NOMO-1 treated with dmso at 0.1 percent for 144 hours (cell line): ENCODE data around the gene PRR3.

ENCODE experiments used
- DNase-seq: peaks from one replicate; lab custom pipeline; 2025; ENCODE audit not compliant: unreplicated experiment; lab: John Stamatoyannopoulos, UW

Gene PRR3

DNA sequence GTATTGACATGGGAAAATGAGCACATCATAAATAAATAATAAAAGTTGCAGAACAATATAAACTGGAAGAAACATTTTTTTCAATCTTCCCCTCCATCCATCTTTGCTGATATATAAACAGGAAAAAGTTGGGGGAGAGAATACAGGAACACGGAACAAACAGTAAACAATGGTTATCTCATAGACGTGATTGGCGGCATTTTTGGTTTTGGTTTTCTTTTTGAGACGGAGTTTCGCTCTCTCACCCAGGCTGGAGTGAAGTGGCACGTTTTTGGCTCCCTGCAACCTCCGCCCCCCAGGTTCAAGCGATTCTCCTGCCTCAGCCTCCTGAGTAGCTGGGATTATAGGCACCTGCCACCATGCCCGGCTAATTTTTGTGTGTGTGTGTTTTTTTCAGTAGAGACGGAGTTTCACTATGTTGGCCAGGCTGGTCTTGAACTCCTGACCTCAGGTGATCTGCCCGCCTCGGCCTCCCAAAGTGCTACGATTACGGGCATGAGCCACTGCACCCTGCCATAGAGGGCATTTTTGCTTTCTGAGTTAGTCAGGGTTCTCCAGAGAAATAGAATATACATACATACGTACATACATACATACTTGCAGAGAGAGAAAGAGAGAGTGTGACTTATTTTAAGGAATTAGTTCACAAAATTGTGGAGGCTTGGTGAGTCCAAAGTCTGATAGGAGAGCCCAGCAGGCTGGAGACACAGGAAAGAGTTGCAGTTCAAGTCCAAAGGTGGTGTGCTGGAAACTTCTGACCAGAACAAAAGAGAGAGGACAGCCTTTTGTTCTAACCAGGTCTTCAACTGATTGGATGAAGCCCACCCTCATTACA is 23.4 kb upstream of the PRR3 start:
- no peak for DNase-seq

DNA sequence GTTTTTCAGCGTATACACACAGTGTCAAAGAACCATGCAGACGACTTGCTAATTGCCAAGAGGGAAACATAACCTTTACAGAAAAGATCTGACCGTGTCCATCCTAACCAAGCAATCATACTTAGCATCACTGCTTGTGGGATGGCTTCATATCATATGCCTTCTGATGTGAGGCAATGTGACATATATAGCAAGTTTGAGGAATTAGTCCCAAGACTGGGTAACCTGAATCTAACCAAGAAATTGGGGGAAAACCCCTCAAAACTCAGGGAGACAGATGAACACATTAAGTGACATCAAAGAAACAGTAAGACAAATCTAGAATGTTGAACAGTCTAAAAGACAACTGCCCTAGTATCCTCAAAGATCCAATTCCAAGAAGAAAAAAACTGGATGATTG is 19.2 kb upstream of the PRR3 start:
- no peak for DNase-seq

DNA sequence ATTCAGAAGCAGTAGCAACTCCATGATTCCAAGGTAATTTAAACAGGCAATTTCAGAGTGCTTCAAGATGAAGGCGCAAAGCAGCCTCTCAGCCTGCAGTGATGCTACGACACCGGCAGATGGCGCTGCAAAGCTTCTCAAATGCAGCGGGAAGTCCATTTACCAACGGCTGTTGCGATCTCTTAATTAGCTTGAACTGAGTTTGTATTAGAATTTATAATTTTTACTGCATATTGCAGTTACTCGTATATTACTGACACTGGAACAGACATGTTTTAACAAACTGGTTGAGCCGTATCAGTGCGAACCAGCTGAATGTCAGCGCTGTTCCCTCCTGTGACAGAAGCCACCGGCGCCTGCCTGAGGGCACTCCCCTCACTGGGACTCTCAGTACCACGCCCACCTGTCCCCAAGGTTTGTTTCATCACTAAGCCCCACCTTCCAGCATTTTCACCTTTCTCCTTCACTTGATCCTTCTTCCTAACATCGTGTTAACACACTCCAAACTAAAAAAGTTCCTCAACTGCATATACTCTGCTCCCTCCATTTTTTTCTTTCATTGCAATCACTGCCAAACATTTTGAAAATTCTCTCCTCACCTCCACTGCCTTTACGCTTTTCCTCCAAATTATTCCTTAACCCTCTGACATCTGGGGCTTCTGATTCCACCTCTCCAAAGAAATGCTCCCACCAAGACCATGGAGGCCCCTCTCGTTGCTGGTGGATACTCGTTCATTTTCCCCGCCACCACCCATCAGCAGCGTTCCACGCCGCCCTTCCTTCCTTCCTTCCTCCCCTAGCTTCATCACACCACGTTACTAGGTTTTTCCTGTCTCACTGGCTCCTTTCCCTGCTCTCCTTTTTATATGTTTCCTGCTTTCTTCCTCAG is 15.3 kb upstream of the PRR3 start:
- peak; percentile 49 for DNase-seq

DNA sequence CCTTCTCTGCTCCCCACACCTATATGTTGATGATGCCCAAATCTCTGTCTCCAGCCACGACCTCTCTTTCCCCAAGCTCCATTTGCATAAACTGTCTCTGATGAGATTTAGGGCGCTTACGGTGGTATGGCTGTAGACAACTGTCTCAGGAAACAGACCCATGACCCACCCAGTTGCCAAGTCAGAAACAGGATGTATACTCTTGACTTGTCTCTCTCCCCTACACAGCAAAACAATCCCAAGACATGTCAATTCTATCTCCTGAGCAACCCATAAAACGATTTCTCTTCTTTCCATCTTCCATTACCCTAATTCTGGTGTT is 14.7 kb upstream of the PRR3 start:
- DNase-seq: no peak

DNA sequence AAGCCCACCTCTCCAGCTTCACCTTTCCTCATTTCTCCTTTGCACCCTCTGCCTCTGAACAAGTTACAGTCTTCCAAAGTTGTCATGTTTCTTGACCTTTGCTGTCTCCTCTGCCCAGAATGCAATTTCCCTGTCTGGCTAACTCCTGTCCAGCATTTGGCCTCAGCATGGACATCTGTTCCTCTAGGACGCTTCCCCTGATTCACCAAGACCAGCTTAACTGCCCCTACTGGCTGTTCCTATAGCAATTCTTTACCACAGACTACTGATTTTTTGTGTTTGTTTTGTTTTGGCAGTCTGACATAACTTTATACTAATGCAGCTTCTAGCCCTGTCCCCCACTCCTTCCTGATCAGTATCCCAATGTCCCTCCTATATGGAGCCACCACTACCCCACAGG is 14.2 kb upstream of the PRR3 start:
- no peak for DNase-seq

DNA sequence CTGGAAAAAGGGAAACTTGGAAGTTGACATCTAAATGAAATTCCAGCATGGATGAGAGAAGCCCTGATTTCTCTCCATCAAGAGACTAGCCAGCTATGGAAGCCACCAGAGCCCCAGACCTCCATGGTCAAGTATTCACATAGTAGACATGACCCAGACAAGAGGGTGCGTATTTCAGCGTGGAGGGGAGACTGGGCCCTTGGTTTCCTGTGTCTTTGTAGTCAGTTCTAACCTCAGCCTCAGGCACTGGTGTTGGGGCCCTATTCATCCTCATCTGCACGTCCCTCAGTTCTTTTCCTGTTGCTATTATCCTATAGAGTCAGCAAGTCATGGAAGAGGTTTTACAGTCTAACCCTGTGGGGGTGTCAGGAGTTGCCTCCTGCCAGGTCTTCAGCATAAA is 13.3 kb upstream of the PRR3 start:
- DNase-seq: no peak

DNA sequence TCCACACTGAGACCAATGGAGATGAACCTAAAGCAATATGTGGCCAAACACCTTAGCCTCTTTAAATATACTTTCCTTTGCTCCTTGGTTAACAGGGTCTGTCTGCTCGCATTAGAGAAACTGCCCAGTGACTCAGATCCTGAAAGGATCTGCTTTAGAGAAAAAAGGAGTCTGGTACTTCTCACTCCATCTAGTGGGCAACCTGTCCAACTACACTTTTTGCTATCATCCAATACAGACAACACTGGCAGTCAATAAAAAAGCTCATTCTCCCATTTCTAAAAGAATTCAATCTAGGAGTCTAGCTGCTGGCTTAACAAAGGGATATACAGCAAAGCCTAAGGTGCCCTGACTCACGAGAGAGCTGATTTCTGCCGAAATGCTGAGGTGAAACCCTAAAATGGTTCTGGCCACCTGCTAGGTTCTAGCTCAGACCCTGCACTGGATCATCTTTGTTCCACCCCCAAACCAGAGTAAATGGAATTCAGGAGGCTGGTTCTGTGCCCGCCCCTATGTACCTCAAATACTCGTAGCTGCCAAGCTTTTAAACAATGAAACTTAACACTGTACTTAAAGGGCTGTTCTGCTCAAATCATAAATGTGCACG is 12.3 kb upstream of the PRR3 start:
- no peak for DNase-seq

DNA sequence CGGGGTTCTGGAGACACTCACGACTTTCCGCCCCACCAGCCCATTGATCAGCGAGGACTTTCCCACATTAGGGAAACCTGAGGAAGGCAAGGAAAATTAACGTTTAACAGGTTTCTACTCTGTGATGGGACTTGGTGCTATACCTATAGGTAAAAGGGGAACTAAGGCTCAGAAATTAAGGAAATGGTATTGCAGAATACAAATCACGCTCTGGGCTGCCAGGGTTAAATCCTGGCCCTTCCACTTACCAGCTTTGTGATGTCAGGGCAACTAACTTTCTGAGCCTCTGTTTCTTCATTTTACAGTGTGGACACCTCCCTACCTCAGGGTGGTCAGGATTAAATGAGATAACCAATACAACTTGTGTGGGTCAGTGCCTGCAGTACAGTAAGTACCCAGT is 9.6 kb upstream of the PRR3 start:
- peak; percentile 2 for DNase-seq

DNA sequence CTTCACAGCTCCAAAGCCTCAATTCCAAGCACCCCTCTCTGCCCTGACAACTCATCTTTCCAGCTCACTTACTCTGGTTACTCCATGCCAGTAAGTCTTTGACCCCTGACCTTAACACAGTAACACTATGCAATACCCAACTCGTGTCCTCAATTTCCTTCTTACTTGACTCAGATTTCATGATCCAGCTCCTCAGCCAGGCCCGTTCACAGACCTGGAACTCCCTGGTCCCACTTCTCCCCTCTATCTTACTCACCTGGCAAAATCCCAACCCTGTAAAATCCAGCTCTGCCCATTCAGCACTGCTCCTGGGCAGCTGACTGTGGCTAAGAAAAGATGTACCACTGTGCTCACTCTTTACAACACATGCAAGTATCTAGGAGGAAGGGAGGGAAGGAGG is 8.7 kb upstream of the PRR3 start:
- no peak for DNase-seq

DNA sequence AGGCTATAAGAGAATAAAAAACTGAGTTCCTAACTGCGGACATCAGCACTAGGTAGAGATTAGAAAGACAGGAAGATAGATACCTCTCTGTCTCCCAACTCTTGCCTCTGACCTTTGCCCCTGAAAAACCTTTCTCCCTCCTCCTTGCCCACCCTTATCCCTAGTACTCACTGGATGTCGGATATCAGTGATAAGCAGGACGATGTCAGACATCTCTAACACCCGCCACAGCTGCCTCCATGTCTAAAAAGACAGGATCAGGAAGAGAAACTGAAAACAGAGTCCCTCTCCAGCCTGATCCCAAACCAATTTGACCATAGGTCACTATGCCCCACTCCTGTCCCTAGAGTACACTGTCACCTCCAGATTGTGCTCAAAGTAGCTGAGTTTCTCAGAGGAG is 2.7 kb upstream of the PRR3 start:
- no peak for DNase-seq

DNA sequence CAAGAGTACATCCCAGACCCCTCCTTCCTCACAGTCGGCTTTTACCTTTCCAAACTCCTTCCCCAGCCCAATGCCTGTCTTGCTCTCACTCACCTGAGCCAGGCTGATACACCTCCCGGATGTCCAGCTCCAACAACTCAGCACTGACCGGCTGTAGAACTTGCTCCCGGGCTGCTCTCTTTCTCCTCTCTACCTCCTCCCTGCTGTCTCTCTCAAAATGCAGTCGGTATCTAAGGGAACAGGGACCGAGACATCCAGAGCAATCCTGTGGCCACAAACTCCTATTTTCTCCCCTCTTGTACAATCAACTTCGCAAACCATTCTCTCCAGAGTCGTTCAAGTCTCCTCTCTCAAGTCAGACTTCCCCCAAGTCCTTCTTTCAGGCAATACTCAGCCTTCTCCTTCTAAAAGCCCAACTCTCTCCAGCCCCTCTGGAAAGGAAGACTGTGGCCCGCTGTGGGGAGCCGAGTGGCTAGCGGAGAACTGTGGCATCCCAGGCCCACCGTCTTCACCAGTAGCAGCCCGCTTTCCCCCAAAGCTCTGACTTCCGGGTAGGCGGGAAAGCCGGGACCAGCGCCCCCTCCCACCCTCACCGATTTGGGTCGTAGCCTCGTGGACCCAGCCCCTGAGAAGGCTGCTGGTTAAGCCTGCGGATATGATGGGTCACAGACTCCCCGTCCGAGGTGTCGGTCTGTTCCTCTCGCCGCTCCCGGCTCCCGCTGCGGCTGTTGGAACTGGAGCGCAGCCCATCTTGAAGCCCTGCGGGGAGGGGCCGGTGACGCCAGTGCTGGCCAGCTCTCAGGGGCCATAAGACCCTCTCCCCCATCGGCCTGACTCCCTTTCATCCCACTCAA is 1.9 kb upstream of the PRR3 start:
- no peak for DNase-seq

DNA sequence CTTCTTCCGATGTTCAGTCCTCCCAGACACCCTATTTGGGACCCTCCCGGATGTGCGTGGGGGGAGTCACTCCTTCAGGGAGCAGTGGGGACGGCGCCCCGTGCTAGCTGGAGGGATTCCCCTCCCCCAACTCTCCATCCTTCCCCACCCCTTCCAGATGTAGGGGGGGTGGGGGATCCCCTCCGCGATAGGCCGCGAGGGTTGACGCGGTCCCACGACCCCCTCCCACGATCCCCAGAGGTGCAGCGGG is 1.4 kb upstream of the PRR3 start:
- DNase-seq: no peak

DNA sequence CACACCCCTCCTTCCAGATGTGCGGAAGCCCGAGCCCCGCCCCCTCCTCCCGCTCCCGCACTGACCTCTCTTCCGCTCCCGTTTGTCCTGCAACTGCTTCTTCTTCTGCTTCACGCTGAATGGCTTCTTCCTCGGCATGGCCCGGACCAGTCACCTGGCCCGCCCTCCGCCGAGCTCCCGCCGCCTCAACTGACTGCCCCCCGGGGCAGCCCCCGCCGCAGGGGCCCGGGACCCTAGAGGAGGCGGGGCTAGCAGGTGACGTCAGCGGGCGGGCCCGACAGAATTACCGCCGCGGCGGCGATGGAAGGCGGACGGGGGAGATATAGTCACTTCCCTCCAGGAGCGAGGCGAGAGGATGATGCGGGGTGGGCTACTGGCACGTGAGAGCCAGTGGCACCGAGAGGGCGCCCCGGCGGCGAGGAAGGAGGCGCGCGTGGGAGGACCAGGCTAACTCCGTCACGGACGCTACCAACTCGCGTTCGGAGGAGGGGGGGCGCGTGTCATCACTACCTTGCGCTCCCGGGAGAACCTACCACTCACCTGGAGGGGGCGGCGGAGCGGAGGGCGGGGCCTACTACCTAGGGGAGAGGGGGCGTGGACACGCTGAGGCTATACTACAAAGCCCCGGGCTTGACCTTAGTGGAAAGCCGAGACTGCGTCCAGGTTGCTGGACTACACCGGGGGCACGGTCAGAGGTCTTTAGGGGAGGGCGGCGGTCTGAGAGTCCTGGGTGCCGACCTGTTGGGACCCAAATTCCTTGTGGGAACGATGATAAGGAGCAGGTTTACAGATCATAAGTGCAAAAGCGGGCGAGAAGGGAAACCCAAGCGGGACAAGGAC is 809 bp upstream of the PRR3 start, which contains the start of gene GNL1:
TSS of gene GNL1 (minus strand) at position 424 of the 840 bp plus-strand sequence. CDS start at position 138, 286 bp downstream.
- DNase-seq: peak; percentile 80

DNA sequence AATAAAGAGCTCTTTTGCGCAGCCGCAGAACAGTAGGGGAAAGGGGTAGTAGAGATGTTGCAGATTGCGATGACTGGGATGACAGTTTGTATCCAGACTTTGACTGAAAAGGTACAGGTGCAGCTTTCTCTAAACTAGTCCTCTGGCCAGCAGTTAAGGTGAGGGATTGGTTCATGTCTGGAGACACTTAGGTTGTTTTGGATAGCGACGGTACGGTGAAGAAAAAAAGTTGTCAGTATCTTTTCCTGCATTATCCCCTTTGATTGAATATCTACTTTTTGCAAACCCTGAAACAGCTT is 537 bp downstream of the PRR3 start:
- DNase-seq: peak; percentile 47

DNA sequence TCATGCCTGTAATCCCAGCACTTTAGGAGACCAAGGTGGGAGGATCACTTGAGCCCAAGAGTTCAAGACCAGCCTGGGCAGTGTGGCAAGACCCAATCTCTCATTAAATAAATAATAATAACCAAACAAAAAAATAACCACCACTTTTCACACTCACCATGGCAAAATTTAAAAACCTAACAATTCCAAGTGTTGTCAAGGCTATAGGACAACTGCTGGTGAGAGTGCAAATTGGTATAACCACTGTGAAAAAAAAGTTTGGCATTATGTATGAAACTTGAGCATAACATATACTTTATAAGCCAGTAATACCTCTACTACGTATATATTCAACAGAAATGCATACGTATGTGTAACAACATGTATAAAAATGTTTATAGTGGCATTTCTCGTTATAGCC is 3.8 kb downstream of the PRR3 start:
- no peak for DNase-seq

DNA sequence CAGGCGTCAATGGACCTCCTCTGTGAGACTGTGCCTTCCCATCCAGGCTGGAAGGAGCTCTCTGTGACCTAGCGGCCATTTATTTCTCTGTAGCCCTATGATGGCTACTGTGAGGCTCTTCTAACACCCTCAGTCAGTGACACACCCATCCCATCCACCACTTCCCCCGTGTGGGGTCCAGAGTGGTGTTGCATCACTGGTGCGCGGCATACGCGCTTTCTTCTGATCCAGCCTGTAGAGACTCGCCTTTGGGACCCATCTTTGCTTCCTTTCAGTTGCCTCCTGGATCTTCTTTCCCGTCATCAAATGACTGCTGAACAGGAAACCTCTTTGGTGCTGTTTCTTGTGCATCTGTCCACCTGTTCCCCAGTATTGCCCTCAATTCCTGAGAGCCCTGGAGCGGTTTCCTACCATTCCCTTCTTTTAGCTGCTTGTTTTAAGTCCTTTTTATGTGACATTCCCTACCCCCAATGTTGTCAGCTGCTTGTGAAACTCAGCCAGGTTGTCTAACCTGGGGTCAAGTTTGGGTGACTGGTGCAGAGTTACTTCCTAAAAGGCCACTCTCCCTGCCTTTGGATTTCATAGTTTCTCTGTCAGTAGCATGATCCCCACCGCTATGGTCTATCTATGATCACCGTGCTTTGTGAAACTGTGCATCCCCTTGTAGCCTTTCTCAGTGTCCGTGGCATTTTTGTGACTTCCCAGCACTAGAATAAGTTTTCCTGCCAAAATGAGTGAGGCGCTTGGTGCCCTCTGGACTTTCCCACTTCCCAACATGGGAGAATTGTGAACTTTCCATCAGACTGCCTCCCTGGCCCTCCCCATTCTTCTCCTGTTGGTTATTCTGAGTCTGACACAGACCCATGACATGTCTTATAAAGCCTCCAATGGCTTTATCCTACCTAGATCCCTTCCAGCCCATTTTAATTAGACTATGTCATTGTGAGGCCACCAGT is 5.7 kb downstream of the PRR3 start:
- DNase-seq: no peak

DNA sequence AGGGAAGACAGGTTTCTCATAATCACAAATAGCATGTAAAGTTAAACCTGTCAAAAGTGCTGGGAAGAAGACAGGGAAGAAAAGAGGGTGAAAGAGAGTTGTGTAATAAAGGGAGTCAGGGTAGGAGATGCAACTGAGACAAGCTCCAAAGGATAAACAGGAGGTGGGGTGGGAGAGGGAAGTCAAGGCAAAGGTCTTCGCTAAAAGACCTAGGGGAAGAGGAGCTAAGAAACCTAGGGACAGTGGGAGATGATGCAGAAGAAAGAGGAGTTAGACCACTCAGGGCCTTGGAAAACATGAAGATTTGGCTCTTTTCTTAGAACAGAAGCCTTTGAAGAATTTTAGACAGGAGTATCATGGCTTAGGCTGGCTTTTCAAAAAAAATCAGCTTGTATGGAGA is 7.0 kb downstream of the PRR3 start:
- DNase-seq: no peak

DNA sequence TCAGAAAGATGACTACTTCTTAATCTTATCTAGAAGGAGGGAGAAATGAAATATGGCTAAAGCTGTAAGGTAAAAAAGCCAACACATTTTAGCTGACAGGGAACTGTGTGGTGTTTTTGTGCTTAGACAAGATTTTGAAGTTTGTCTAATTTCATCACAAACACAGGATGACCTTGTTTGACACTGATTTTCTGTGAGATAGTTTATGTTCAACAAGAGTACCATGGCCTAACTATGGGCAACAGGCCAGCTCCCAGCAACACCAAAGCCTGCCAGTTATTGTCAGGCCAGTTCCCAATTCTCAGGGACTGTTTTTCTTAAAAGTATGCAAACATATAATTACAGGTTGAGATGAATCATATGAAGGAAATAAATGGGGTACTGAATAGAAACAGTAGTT is 8.7 kb downstream of the PRR3 start:
- DNase-seq: no peak

DNA sequence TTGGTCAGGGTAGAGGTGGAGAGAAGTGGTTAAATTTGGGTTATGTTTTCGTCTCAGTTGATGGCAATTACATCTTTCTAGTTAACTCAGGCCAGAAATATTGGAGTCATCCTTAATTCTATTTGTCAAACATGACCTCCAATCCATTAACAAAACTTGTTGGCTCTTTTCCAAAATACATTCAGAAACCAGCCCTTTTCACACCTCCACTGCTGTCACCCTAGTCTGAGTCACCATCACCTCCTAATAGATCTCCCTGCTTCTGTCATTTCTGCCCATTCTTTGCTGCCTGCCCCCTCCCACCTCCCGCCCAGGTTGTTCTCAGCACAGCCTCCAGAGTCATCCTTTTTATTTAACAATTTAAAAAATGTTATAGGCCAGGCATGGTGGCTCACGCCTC is 11.2 kb downstream of the PRR3 start:
- DNase-seq: no peak

DNA sequence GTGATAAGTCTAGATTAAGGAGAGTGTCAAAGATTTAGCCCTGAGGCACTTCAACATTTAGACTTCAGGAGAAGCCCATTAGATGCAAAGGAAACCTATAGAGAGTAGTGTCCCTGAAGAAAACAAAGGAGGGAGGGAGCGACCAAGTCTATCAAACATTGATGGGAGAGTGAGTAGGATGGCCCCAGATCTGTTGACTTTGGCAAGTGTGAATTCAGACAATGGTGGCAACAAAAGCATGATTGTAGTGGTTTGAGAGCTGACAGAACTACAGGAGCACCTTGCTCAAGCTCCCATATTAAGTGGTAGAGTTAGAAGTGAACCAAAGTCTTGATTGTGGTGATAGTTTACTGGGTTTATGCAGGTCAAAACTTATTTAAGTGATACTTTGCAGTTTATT is 13.2 kb downstream of the PRR3 start:
- DNase-seq: no peak
